ENCODE data around the gene FRRS1.

DNA sequence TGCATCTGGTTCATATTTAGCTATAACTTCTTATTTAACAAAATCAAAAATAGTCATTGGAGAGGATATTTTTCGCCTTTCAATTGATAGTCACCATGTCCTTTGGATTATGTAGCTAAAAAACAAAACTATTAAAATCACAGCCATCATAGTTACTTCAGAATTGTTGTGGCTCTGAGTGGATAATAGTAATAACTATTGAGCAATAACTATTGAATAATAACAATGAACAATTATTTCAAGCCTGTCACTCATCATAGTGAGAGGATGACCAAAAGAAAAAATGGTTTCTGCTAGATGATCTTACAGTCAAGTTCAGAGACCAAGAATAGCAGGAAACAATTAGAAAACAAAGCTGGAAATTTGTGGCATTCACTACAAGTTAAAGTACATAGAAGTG, 45.3 kb upstream of the FRRS1 start:
- TF ChIP-seq POLR2AphosphoS5 (IDR thresholded peaks at IDR 0.05; ENCODE audit: low read depth) (no peak), ZNF331 (CRISPR knock-in tag; IDR thresholded peaks at IDR 0.05; ENCODE audit: low read depth) (no peak), EZH2 (IDR thresholded peaks at IDR 0.05; ENCODE audit: low read depth, unreplicated experiment) (no peak), ZNF114 (CRISPR knock-in tag; IDR thresholded peaks at IDR 0.05) (no peak), CREB1 (CRISPR knock-in tag; IDR thresholded peaks at IDR 0.05; ENCODE audit: low read depth) (no peak), EZH2phosphoT487 (IDR thresholded peaks at IDR 0.05; ENCODE audit: unreplicated experiment) (no peak), STAT1 (IDR thresholded peaks at IDR 0.05; ENCODE audit: unreplicated experiment) (no peak), JUNB (IDR thresholded peaks at IDR 0.05; ENCODE audit: unreplicated experiment) (no peak)
- TF ChIP-seq, protein P1, sequence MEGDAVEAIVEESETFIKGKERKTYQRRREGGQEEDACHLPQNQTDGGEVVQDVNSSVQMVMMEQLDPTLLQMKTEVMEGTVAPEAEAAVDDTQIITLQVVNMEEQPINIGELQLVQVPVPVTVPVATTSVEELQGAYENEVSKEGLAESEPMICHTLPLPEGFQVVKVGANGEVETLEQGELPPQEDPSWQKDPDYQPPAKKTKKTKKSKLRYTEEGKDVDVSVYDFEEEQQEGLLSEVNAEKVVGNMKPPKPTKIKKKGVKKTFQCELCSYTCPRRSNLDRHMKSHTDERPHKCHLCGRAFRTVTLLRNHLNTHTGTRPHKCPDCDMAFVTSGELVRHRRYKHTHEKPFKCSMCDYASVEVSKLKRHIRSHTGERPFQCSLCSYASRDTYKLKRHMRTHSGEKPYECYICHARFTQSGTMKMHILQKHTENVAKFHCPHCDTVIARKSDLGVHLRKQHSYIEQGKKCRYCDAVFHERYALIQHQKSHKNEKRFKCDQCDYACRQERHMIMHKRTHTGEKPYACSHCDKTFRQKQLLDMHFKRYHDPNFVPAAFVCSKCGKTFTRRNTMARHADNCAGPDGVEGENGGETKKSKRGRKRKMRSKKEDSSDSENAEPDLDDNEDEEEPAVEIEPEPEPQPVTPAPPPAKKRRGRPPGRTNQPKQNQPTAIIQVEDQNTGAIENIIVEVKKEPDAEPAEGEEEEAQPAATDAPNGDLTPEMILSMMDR (conservative IDR thresholded peaks at IDR 0.05; ENCODE audit: low read depth in 2 of 2): no peak
- TF ChIP-seq, protein P2, sequence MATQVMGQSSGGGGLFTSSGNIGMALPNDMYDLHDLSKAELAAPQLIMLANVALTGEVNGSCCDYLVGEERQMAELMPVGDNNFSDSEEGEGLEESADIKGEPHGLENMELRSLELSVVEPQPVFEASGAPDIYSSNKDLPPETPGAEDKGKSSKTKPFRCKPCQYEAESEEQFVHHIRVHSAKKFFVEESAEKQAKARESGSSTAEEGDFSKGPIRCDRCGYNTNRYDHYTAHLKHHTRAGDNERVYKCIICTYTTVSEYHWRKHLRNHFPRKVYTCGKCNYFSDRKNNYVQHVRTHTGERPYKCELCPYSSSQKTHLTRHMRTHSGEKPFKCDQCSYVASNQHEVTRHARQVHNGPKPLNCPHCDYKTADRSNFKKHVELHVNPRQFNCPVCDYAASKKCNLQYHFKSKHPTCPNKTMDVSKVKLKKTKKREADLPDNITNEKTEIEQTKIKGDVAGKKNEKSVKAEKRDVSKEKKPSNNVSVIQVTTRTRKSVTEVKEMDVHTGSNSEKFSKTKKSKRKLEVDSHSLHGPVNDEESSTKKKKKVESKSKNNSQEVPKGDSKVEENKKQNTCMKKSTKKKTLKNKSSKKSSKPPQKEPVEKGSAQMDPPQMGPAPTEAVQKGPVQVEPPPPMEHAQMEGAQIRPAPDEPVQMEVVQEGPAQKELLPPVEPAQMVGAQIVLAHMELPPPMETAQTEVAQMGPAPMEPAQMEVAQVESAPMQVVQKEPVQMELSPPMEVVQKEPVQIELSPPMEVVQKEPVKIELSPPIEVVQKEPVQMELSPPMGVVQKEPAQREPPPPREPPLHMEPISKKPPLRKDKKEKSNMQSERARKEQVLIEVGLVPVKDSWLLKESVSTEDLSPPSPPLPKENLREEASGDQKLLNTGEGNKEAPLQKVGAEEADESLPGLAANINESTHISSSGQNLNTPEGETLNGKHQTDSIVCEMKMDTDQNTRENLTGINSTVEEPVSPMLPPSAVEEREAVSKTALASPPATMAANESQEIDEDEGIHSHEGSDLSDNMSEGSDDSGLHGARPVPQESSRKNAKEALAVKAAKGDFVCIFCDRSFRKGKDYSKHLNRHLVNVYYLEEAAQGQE (IDR thresholded peaks at IDR 0.05; ENCODE audit: unreplicated experiment): no peak
- TF ChIP-seq, protein P3, sequence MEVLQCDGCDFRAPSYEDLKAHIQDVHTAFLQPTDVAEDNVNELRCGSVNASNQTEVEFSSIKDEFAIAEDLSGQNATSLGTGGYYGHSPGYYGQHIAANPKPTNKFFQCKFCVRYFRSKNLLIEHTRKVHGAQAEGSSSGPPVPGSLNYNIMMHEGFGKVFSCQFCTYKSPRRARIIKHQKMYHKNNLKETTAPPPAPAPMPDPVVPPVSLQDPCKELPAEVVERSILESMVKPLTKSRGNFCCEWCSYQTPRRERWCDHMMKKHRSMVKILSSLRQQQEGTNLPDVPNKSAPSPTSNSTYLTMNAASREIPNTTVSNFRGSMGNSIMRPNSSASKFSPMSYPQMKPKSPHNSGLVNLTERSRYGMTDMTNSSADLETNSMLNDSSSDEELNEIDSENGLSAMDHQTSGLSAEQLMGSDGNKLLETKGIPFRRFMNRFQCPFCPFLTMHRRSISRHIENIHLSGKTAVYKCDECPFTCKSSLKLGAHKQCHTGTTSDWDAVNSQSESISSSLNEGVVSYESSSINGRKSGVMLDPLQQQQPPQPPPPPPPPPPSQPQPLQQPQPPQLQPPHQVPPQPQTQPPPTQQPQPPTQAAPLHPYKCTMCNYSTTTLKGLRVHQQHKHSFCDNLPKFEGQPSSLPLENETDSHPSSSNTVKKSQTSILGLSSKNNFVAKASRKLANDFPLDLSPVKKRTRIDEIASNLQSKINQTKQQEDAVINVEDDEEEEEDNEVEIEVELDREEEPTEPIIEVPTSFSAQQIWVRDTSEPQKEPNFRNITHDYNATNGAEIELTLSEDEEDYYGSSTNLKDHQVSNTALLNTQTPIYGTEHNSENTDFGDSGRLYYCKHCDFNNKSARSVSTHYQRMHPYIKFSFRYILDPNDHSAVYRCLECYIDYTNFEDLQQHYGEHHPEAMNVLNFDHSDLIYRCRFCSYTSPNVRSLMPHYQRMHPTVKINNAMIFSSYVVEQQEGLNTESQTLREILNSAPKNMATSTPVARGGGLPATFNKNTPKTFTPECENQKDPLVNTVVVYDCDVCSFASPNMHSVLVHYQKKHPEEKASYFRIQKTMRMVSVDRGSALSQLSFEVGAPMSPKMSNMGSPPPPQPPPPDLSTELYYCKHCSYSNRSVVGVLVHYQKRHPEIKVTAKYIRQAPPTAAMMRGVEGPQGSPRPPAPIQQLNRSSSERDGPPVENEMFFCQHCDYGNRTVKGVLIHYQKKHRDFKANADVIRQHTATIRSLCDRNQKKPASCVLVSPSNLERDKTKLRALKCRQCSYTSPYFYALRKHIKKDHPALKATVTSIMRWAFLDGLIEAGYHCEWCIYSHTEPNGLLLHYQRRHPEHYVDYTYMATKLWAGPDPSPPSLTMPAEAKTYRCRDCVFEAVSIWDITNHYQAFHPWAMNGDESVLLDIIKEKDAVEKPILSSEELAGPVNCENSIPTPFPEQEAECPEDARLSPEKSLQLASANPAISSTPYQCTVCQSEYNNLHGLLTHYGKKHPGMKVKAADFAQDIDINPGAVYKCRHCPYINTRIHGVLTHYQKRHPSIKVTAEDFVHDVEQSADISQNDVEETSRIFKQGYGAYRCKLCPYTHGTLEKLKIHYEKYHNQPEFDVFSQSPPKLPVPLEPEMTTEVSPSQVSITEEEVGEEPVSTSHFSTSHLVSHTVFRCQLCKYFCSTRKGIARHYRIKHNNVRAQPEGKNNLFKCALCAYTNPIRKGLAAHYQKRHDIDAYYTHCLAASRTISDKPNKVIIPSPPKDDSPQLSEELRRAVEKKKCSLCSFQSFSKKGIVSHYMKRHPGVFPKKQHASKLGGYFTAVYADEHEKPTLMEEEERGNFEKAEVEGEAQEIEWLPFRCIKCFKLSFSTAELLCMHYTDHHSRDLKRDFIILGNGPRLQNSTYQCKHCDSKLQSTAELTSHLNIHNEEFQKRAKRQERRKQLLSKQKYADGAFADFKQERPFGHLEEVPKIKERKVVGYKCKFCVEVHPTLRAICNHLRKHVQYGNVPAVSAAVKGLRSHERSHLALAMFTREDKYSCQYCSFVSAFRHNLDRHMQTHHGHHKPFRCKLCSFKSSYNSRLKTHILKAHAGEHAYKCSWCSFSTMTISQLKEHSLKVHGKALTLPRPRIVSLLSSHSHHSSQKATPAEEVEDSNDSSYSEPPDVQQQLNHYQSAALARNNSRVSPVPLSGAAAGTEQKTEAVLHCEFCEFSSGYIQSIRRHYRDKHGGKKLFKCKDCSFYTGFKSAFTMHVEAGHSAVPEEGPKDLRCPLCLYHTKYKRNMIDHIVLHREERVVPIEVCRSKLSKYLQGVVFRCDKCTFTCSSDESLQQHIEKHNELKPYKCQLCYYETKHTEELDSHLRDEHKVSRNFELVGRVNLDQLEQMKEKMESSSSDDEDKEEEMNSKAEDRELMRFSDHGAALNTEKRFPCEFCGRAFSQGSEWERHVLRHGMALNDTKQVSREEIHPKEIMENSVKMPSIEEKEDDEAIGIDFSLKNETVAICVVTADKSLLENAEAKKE (CRISPR knock-in tag; IDR thresholded peaks at IDR 0.05): no peak
- TF ChIP-seq, protein P4, sequence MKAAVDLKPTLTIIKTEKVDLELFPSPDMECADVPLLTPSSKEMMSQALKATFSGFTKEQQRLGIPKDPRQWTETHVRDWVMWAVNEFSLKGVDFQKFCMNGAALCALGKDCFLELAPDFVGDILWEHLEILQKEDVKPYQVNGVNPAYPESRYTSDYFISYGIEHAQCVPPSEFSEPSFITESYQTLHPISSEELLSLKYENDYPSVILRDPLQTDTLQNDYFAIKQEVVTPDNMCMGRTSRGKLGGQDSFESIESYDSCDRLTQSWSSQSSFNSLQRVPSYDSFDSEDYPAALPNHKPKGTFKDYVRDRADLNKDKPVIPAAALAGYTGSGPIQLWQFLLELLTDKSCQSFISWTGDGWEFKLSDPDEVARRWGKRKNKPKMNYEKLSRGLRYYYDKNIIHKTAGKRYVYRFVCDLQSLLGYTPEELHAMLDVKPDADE (IDR thresholded peaks at IDR 0.05): no peak
